C4-2B (cell line): ENCODE data around the gene GALNTL6.

Experiments used
- CTCF ChIP-seq: fragments of 450-650 bp; conservative IDR thresholded peaks from 2 replicates; pipeline ENCODE4 v1.5.1; 2017; ENCODE audit warnings: mild to moderate bottlenecking
- ZFX ChIP-seq: fragments of 450-650 bp; IDR thresholded peaks from 2 replicates; pipeline ENCODE4 v1.6.1; 2017

DNA sequence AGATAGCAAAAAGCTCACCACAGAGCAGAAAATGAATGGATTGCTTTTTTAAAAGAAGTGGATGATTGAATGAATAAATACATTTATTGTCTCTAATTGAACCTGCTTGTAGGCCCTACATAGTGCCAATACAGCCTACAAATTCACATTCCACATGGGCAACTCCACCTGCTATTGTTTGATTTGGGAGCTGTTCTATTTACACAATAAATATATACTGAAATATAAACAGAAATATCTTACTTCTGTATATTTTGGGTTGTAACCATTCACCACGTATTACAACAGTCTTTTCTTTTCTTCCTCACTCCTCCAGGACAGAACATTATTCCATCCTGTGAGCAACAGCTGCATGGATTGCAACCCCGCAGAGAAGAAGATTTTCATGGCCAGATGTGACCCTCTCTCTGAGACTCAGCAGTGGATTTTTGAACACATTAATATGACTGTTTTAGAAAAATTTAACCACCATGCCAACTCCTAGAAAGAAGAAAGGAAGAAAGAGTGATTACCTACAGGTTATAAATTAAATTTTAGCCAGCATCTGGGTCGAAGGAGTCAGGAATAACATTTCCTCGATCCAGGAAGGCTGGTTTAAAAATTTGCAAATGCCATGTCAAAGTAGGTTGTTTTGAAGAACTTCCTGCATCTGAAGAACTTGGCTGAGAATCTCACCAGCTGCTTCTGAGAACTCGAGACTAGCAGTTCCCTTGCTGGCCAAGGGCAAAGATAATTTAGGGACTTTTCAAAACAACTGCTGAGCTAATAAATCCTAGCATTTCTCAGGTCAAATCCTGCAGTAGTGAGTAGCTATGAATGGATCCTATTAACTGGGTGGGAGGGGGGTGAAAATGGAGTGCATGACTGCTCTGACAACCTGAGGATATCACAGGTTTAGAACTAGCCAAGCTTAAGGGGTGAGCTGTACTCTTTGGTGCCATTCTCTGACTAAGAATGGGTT is 1226.7 kb downstream of the GALNTL6 start:
- TF ChIP-seq CTCF = no peak
- TF ChIP-seq ZFX = no peak
